ENCODE measurements around the gene PCMTD2. TPM values are rescaled to one million over a fixed set of nuclear protein-coding genes. Genes with fewer than 3 reads are reported as not detected.
"Not testable (repeated sequence)": the region's sequence is repeated elsewhere in the genome, so short reads cannot be mapped to it uniquely, and the experiment has no call there.

The PCMTD2 gene
- total RNA-seq, 1 donor from 2014 or later = 52.6 TPM

- intact Hi-C loops (cut with micrococcal nuclease) = no loop called here
Observed at GRCh38 chr20:64223526-64224067, 32.0 kb upstream of the PCMTD2 start.

DNA sequence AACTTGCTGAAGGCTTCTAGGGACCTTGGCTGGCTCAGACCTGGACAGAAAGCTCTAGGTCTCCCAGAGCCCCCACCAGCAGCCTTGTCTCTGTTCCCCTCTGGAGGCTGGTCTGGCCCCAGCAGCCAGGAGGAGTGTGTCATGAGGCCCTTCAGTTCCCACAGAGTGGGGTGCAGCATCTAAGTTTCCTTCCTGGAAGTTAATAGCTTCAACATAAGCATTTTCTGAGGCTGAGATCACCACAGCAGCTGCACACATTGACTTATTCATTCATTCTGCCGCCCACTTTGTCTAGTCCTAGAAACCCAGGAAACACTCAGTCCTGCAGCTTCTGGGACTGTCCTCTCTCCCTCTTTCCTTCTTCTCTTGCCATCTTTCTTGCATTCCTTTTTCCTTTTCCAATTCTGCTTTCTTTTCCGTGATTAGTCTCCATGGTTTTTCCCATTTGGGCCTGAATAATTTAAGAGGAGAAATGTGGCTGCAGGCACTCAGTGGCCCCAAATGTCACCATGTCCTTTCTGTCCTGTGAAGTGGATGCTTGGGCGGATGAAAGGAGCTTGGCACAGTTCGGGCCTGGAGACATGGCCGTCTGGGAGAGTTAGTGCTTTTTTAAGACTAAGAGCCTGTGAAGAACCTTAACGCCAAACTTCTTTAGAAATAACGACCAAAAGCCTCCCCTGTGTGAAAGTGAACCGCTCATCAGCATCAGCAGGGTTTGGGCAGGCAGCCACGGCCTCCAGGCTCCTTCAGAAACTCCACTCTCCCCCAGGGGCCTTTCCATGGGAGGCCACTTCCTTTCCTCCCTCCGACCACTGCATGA lies 31.0 kb upstream of the PCMTD2 start:
- intact Hi-C loops (cut with micrococcal nuclease) = no loop called here

- intact Hi-C loops (cut with micrococcal nuclease) = no loop called here
Observed at GRCh38 chr20:64225171-64225595, 30.4 kb upstream of the PCMTD2 start.

GRCh38 chr20:64225828-64226598 lies 29.5 kb upstream of the PCMTD2 start:
- intact Hi-C loops (cut with micrococcal nuclease) = no loop called here

DNA sequence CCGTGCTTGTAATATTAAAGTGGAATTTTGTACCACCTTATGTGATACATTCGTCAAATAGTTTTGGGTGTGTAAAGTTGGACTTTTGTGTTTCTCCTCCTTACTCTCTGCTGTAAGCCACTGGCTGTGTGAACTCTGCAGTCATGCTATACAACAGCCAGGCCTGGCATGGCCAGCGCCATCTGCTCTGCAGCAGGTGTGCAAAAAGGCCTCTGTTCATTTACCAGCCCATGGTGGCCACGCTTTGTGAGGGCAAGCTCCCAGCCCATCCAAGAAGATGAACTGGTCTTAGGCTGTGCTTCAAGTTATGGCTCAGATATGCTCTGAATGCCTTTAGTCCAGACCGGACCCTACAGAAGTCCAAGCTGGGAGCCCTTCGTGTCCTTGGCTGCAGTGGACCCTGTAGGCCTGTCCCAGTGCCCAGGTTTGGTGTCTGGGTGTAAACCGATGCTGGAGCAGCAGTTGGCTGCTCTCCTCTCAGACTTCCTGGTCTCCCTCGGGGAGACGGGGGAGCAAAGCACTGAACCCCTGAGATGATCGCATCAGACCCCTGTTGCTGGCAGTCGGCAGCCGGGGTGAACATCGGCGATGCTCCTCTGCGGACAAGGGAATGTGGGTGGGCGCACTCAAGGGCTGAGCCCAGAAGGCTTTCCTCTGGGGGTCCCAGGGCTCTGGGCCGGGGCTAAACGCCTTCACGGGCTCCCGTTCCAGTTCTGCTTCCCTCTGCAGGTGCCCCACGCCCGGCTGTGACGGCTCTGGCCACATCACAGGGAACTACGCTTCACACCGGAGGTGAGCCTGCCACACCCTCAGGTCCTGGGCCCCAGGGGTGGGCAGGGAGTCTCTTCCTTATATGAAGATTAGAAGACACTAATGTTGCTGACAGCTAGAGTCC lies 28.6 kb upstream of the PCMTD2 start:
- intact Hi-C loops (cut with micrococcal nuclease) = no loop called here

- intact Hi-C loops (cut with micrococcal nuclease) = no loop called here
Observed at GRCh38 chr20:64228086-64228653, 27.4 kb upstream of the PCMTD2 start.

DNA sequence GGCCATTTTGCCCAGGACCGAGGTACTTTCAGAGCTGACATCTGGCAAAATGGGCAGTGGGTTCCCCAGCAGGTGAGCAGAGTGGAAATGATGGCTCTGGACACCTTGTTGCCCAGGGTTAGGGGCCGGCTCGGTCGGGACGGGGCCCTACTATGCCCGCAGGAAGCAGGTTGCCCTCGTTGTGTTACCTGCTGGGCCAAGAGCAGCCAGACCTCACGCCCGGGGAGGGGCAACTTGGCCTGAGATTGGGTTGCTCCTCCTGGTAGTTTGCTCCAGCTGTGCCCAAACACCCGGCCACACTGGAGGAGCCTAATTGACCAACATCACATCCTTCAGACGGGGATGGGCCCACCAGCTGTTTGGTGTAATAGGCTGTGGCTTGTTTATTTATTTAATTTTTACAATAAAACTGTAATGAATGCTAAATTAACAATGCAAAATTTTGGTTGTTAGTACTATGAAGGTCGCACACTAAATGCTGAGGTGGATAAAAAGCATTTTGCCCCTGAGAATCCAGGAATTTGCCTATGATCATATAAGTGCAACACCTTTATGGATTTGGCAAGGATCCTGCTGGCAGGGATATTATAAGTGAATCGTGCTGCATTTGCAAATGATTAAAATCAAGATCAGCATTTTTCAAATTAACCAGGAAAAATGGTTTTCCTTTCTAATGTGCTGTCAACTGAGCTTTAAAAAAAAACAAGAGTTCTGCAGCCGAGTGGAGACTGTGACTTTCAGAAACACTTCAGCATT lies 26.6 kb upstream of the PCMTD2 start:
- intact Hi-C loops (cut with micrococcal nuclease) = no loop called here

- intact Hi-C loops (cut with micrococcal nuclease) = no loop called here
Observed at GRCh38 chr20:64229507-64230061, 26.0 kb upstream of the PCMTD2 start.

DNA sequence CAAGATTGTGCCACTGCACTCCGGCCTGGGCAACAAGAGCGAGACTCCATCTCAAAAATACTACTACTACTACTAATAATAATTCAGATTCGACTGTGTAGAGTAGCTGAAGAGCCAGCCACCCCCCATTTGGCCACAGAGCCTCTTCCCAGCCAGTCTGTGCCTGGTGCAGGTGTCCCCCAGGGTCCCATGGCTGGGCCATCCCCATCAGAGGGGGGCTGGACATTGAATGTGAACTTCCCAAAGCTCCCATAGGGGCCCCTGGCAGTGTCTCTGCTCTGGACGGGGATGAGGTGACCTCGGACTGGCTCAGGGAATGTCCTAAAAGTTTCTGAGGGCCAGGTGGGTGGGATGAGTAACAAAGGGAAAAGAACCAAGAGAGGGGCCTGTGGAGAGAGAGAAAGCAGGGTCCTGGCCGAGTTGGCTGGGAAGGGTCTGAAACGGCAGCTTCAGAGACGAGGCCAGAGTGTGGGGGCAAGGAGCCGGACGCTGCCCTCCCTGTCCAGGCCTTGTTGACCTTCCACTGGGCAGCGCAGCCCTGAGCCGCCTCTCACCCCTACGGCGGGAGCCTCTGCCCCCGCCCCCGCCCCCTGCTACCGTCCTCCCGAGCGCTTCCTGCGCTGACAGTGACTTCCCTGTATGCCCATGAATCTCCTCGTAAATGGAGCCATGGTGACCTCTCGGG lies 24.9 kb upstream of the PCMTD2 start:
- intact Hi-C loops (cut with micrococcal nuclease) = no loop called here

DNA sequence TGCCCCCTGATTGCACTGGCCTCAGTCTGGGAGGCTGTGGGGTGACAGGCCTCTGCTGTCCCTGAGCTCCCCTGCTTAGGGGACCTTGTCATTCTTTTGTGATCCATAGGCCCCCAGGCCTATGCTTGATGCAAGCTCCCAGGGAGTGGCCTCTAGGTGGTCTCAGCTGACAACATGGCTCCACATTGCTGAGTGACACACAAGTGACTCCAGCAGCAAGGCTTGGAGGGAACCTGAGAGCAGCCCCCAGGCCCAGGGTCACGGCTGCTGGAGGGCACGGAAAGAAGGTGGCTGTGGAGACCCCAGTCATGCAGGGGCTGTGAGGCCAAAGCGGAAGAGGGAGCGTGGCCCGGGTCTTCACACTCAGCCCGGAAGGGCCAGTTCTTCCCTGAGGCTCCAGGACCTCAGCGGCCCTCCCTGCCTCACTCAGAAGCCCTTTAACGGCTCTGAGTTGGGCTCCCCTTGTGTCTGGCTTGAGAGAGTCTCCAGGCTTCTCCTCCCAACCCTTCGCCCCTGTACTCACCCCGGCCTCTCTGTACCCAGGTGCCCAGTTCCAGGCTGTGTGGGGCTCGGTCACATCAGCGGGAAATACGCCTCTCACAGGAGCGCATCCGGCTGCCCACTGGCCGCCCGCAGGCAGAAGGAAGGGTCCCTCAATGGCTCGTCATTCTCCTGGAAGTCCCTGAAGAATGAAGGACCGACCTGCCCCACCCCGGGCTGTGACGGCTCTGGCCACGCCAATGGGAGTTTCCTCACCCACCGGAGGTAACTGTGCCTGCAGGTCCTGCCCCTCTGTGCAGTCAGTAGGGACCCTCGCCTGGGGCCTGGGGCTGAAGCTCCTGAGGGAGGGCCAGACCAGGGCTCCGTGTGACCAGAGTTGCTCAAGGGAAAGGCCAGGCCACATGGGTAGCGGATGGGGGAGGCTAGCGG lies 23.7 kb upstream of the PCMTD2 start:
- intact Hi-C loops (cut with micrococcal nuclease) = no loop called here

- intact Hi-C loops (cut with micrococcal nuclease) = no loop called here
Observed at GRCh38 chr20:64232794-64233193, 22.8 kb upstream of the PCMTD2 start.

DNA sequence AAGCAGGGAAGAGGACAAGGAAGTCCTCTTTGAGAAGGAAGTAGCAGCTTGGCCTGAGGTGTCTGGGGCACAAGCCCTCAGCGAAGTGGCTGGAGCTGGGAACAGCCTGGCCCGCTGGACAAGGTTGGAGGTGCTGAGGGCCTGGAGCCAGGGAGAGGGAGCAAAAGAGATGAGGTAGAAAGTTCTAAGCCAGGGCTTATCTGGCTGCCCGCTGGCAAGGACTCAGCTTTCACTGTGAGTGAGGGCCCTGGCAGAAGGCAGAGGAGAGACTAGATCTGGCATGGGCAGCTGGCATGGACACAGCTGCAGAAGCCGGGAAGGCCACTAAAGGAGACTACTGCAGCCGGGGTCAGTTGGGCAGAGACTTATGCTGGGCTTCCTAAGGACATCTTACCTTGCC lies 21.8 kb upstream of the PCMTD2 start:
- intact Hi-C loops (cut with micrococcal nuclease) = no loop called here

- intact Hi-C loops (cut with micrococcal nuclease) = no loop called here
Observed at GRCh38 chr20:64234291-64234791, 21.2 kb upstream of the PCMTD2 start.

GRCh38 chr20:64234921-64235565 lies 20.5 kb upstream of the PCMTD2 start:
- intact Hi-C loops (cut with micrococcal nuclease) = not testable (repeated sequence)

- intact Hi-C loops (cut with micrococcal nuclease) = no loop called here
Observed at GRCh38 chr20:64236137-64237088, 19.1 kb upstream of the PCMTD2 start.

- intact Hi-C loops (cut with micrococcal nuclease) = no loop called here
Observed at GRCh38 chr20:64237316-64237715, 18.2 kb upstream of the PCMTD2 start.

All from T-helper 1 cell treated with Interleukin-12 subunit alpha and Interleukin-12 subunit beta and Interleukin-4 antibody, amounts not matched to agents 30 ng/mL and 1 ng/mL, for 36 hours (primary cell).